ENCODE results near the gene GNG10. TPM values are rescaled to one million over a fixed set of nuclear protein-coding genes. Genes with fewer than 3 reads are reported as not detected.
A peak's percentile ranks its signal among the peaks of the same experiment; 100 is the strongest.
"Not testable (repeated sequence)": the region's sequence is repeated elsewhere in the genome, so short reads cannot be mapped to it uniquely, and the experiment has no call there.

The GNG10 gene
- 22.4 to 25.2 TPM (median 23.9 TPM) in 3 replicates for total RNA-seq

DNA sequence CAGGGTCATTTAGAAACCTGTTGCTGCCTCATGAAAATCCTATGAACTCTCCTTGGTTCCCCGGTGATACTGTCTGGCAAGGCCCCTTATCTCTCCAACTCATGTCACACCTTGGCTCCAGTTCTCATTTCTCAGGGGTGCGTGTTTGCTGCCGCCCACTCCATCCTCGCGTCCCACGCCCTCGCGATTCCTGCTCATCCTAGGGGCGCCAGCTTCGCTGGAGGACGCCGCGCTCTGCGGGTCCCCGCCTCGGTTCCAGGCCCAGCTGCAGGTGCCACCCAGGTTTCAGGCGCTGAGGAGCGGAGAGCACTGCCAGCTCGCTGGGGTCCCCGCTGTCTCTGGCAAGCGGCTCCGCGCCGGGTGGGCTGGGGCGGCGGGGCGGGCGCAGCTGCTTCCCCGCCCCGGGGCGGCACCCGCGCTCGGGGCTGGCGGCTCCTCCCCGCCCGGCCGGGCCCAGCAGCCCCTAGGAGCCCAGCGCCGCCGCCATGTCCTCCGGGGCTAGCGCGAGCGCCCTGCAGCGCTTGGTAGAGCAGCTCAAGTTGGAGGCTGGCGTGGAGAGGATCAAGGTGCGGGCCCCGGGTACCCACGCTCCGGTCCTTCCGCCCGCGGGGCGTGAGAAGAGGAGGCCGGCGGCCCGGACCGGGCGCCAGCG lies at the start of gene GNG10:
Gene GNG10, plus strand, starts transcription at position 456 of the 652 bp plus-strand sequence. Its CDS starts 30 bp downstream, at position 486.
- H3K27me3 Mint-ChIP-seq (ENCODE audit: low read depth), result no peaks in the 10 kb centered on the region
- no peaks in the 10 kb centered on the region for H3K9me3 Mint-ChIP-seq
- TF ChIP-seq, protein P1, sequence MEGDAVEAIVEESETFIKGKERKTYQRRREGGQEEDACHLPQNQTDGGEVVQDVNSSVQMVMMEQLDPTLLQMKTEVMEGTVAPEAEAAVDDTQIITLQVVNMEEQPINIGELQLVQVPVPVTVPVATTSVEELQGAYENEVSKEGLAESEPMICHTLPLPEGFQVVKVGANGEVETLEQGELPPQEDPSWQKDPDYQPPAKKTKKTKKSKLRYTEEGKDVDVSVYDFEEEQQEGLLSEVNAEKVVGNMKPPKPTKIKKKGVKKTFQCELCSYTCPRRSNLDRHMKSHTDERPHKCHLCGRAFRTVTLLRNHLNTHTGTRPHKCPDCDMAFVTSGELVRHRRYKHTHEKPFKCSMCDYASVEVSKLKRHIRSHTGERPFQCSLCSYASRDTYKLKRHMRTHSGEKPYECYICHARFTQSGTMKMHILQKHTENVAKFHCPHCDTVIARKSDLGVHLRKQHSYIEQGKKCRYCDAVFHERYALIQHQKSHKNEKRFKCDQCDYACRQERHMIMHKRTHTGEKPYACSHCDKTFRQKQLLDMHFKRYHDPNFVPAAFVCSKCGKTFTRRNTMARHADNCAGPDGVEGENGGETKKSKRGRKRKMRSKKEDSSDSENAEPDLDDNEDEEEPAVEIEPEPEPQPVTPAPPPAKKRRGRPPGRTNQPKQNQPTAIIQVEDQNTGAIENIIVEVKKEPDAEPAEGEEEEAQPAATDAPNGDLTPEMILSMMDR (IDR thresholded peaks at IDR 0.05; ENCODE audit: unreplicated experiment), result no peak
- H3K27ac Mint-ChIP-seq, result peak within 1 kb of the TSS; percentile 85
- peak; percentile 50 to 75 for DNase-seq (ENCODE audit: low spot score in 2 of 2, unreplicated experiment in 2 of 2)
- H3K4me3 Mint-ChIP-seq, result peak within 1 kb of the TSS; percentile 93
- peaks cover 21% of the 10 kb centered on the region for H3K4me1 Mint-ChIP-seq
- H3K36me3 Mint-ChIP-seq, result no peaks in the 10 kb centered on the region

DNA sequence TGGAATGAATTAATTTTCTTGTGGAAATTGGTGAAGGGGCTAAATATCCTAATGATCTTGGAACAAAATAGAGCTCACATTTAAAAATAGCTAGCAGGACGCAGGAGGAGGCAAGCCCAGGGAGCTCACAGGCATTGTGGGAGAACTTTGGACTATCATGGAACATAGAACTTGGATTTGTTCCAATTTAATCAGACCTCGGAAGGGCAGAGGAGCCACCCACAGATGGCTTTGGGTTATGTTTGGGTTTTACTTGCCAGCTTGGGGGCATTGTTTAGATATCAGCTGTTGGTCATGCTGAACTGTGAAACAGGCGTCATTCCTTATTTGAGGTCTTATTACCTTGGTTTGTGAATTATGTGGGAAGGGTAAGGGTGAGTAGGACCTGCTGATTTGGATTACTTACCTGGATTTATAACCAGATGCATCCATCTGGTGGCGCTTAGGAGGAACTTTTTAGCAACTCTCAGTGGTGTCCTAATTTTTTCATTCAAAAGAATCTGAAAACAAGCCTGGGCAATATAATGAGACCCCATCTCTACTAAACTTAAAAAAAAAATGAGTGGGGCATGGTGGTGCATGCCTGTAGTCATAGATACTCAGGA lies 47.9 kb upstream of the GNG10 start:
- no peak overlapping the region for H3K27ac Mint-ChIP-seq
- TF ChIP-seq, protein P1 (IDR thresholded peaks at IDR 0.05; ENCODE audit: unreplicated experiment), result no peak
- H3K4me3 Mint-ChIP-seq, result no peak overlapping the region
- no peak for DNase-seq (ENCODE audit: low spot score in 2 of 2, unreplicated experiment in 2 of 2)
- no peaks in the 10 kb centered on the region for H3K36me3 Mint-ChIP-seq
- peaks cover 7% of the 10 kb centered on the region for H3K27me3 Mint-ChIP-seq (ENCODE audit: low read depth)
- no peaks in the 10 kb centered on the region for H3K9me3 Mint-ChIP-seq
- H3K4me1 Mint-ChIP-seq, result peaks cover 4% of the 10 kb centered on the region

DNA sequence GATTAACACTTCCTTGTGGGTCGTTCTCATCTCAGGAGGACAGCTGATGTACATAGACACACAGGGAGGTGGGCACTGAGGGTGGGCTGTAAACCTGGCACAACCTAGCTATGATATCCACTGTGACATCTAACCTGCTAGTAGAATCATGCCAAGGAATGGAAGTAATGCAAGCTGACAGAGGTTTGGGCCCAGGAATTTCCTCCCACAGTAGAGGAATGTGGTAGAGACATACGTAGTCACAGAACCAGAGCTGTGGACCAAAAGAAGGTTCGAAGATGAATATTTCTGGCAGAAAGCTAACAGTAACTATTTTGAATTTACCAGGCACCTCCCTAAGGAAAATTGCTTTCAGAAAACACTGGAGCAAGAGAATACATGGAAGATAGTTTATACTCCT lies 45.5 kb upstream of the GNG10 start:
- Mint-ChIP-seq H3K4me1 (peaks cover 2% of the 10 kb centered on the region), H3K36me3 (no peaks in the 10 kb centered on the region), H3K27me3 (ENCODE audit: low read depth) (peaks cover 5% of the 10 kb centered on the region), H3K27ac (no peak overlapping the region), H3K4me3 (no peak overlapping the region), H3K9me3 (no peaks in the 10 kb centered on the region)
- DNase-seq (ENCODE audit: low spot score in 2 of 2, unreplicated experiment in 2 of 2), result no peak
- TF ChIP-seq, protein P1 (IDR thresholded peaks at IDR 0.05; ENCODE audit: unreplicated experiment), result no peak

GRCh38 chr9:111617349-111617748 lies 44.1 kb upstream of the GNG10 start:
- not testable (repeated sequence) for H3K4me3 Mint-ChIP-seq; H3K9me3 Mint-ChIP-seq; DNase-seq (ENCODE audit: low spot score in 2 of 2, unreplicated experiment in 2 of 2)

DNA sequence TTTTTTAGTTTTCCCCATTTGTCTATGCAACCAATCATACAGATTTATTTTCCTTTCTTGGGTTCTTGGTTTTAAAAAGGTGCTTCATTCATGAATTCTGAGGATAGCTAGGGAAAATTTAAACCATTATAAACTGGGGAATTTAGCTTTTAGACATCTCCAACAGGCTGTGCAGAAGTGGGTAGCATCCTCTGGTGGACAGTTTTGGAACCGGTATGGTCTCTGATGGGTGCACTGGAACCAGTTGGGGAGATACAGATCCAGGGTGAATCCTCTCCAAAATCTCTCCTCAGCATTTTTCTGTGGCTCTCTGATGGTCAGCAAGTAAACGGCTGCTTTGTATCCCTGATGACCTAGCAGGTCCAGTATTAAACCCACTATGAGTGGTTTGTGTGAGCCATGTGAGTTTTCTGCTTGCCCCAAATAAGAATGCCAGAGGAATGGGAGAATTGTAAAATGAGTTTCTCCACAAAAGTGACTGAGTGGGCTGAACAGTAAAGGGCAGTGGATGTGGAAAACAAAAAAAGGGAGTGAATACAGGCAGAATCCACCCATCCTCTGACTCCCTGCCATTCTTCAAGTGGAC lies 39.4 kb upstream of the GNG10 start:
- no peaks in the 10 kb centered on the region for H3K4me1 Mint-ChIP-seq
- no peaks in the 10 kb centered on the region for H3K36me3 Mint-ChIP-seq
- no peaks in the 10 kb centered on the region for H3K9me3 Mint-ChIP-seq
- peaks cover 3% of the 10 kb centered on the region for H3K27me3 Mint-ChIP-seq (ENCODE audit: low read depth)
- TF ChIP-seq, protein P1 (IDR thresholded peaks at IDR 0.05; ENCODE audit: unreplicated experiment), result no peak
- no peak for DNase-seq (ENCODE audit: low spot score in 2 of 2, unreplicated experiment in 2 of 2)
- no peak overlapping the region for H3K4me3 Mint-ChIP-seq
- H3K27ac Mint-ChIP-seq, result no peak overlapping the region

More at GRCh38 chr9:111617349-111617748, 44.1 kb upstream of the GNG10 start:
- not testable (repeated sequence) for H3K4me1 Mint-ChIP-seq; H3K27me3 Mint-ChIP-seq (ENCODE audit: low read depth); H3K27ac Mint-ChIP-seq; H3K36me3 Mint-ChIP-seq

DNA sequence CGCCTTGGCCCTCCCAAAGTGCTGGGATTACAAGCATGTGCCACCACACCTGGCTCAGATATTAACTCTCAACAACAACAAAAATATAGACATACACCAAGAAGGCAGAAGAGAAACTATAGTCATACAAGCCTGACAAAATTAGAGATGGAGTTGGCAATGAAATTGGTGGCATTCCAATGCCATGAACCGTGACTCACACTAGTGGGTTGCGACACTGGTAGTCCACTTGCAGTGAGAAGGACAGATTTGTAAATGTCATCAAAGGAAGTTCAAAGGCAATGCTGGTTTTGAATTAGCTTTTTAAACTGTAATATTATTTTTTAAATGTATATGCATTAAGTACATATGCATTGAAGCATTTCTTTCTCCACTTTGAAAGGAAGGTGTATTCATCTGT lies 38.8 kb upstream of the GNG10 start:
- TF ChIP-seq, protein P1 (IDR thresholded peaks at IDR 0.05; ENCODE audit: unreplicated experiment), result no peak
- no peaks in the 10 kb centered on the region for H3K36me3 Mint-ChIP-seq
- DNase-seq (ENCODE audit: low spot score in 2 of 2, unreplicated experiment in 2 of 2), result no peak
- H3K4me3 Mint-ChIP-seq, result no peak overlapping the region
- H3K4me1 Mint-ChIP-seq, result no peaks in the 10 kb centered on the region
- H3K9me3 Mint-ChIP-seq, result no peaks in the 10 kb centered on the region
- no peak overlapping the region for H3K27ac Mint-ChIP-seq
- H3K27me3 Mint-ChIP-seq (ENCODE audit: low read depth), result peaks cover 3% of the 10 kb centered on the region

Data from mesothelial cell of epicardium (in vitro differentiated cells).